NCI-H146 treated with DMSO at 0.1 percent for 48 hours (cell line): ENCODE results near the gene NTSR1.

Experiments used
- DNase-seq: peaks from one replicate; lab custom pipeline; 2025; ENCODE audit not compliant: unreplicated experiment; lab: John Stamatoyannopoulos, UW

Gene NTSR1

DNA sequence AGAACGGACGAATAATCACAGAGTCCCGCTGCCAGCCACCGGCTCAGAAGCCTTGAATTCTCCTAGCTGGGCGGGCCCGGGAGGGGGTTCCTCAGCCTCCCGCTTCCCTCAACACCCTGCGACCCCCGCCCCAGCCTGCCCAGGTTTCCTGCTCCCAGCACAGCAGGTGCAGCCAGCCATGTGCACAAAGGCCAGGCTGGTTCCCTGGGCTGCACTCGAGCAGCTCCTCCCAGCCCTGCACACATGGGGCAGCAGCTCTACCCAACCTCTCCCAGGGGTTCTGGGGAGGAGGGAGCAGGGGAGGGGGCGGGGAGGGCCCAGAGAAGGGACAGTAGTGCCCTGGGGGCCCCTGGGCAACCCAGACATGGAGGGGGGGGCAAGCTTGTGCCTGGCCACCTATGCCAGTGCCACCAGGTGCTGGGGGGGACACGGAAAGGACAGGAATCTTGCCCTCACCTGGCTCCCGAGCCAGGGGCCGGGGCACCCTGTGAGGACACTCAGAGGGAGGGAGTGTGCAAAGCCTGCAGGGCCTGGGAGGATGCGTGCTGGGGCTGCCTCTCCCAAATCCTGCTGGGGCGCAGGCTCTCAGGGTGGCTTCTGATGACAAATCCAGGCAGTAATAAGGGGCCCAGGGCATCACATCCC lies 1.2 kb upstream of the NTSR1 start:
- no peak for DNase-seq

DNA sequence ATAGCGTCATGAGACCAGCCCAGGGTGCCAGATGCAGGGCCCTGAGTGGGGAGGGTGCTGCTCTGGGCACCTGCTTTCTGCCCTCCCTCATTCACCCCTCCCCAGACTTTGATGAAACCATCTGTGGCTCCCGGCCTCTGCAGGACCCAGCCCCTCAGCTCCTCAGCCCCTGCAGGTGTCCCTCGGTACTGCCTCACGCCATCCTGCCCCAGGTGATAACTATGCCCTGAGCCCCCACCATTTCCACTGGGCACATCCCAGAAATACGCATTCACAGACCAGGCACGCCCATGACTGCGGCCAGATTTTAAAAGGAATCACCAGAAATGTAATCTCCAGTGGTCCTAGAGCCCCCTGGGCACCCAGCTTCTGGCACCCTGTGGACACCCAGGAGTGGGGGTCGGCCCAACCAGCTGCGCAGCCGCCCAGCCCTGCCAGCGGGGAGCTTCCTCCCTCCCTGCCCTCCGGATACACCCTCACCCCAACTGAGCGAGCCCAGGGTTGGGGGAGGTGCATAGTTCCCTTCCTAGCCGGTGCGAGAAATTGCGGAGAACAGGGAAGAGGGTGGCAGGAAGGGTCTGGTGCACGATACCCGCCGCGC lies 615 bp upstream of the NTSR1 start:
- DNase-seq: no peak

DNA sequence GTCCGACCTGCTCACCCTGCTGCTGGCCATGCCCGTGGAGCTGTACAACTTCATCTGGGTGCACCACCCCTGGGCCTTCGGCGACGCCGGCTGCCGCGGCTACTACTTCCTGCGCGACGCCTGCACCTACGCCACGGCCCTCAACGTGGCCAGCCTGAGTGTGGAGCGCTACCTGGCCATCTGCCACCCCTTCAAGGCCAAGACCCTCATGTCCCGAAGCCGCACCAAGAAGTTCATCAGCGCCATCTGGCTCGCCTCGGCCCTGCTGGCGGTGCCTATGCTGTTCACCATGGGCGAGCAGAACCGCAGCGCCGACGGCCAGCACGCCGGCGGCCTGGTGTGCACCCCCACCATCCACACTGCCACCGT lies 885 bp downstream of the NTSR1 start:
- no peak for DNase-seq

DNA sequence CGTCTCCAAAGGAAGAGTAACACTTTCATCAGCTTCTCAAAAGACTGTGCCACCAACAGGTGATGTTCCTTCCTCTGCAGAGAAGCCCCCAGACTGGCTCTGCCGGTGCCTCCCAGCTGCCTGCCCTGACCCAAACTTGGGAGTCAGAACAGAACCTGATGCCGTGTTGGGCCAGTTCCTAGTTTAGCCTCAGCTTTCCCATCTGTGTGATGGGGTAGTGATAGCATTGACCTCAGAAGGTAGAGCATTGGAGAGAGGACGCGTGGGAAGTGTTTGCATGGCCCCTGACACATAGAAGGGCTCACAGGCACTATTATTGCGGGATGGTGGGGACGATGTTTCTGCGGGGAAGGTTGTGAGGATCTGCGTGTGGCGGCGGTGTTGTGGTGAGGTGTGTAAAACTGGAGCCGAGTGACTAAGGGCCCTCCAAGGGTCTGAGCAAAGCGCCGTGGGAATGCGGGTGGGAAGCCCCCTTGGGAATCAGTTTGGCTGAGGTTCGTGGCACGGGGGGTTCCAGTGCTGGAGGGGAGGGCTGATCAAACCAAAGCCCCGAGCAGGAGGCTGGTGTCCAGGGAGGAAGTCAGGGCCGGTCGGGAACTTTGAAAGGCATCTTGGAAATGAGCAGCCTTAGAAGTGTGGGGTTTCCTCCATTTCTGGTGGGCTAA lies 1.7 kb downstream of the NTSR1 start:
- no peak for DNase-seq

DNA sequence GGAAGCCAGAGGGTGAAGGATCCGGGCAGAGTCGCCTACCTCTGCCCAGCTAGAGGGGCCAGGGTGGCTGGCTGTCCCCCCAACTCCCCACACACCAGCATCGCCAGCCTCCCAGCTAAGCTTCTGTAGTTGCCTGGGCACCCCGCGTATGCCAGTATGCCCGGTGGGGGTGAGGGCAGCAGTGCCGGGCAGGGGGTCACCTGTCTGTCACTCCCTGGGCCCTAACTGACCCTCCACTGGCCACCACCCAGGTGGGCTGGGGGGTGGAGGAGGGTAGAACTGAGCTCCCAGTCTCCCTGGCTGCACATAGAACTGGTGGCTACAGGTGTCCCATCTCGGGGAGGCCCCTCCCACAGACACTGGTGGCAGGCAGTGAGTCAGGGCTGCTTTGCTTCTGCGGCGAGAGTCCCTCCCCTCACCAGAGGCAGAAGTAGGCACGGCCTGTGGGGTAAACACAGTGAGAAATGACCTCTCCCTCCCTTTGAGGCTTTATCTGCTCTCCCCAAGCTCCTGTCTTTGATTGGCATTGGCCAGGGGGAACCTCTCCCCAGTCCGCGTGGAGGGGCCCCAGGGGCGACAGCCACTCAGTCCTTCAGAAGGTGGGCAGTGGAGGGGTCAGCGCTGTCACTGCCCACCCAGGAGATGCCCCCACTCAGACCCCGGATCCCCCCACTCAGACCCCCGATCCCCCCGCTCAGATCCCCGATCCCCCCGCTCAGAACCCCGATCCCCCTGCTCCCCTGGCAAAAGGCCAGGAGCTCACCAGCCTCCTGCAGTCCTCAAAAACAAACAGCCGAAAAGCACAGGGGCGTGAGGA lies 2.5 kb downstream of the NTSR1 start:
- no peak for DNase-seq

DNA sequence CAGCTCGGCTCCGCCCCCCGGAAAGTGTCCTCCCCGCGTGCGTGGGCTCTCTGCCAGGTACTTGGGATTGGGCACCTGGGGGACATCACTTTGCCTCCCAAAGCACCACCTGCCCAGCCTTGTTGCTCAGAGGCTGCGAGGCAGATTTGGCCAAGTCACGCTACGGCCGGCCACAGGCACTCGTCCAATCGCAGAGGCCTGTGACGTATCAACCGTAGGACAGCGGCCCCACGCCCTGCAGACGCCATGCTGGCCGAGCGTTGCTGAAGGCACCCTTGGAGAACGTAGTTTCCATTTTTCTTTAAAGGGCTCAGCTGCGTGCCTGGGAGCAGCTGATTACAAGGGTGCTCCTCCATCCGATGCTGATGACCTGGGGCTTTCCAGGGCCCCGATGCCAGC lies 3.1 kb downstream of the NTSR1 start:
- DNase-seq: no peak

DNA sequence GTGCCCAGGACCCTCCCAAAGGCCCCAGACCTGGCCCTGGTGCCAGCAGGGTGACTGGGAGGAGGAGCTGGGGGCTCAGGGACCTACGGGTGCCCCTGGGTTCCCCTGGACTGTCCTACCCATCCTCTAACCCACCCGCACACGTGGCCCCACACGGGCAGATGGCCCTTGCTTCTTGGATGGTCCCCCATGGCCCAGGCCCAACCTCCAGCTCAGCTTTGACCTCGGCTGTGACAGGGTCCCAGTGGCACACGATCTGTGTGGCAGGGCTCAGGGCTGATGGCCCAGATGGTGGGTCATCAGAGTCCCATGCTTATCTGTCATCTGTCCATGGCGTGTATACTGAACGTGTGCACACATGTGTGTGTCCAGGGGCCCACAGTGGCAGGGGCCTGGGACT lies 4.0 kb downstream of the NTSR1 start:
- DNase-seq: no peak

DNA sequence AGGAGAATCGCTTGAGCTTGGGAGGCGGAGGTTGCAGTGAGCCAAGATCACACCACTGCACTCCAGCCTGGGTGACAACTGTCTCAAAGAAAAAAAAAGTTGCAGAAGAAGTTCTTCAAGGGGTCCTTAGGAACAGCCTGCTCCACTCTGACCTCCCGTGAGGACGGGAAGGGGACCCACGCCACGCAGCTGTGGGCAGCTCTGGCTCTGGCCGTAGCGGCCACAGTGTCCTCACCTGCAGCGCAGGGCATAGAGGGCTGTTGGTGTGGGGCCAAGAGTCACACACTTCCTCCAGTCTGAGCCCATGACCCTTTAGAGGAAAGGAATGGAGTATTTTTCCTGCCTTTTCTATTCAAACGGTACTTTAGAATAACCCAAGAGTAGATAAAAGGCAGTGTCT lies 5.4 kb downstream of the NTSR1 start:
- DNase-seq: no peak

DNA sequence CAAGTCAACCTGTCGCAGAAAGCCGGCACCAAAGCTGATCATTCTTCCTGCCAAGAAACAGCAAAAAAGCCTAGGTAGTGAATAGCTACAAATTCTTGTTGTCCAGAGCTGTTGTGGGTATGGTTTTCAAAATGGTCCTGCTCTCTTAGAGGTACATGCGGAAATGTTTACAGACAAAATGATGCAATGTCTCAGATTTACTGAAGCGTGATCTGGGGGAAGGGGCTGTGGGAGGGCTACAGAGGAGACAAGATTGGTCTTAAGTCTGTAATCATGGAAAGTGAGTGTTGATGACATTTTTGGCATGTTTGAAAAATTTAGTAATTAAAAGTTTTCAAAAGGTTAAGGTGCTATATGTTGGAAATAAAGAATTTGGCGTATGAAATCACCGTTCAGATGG lies 6.2 kb downstream of the NTSR1 start:
- no peak for DNase-seq

DNA sequence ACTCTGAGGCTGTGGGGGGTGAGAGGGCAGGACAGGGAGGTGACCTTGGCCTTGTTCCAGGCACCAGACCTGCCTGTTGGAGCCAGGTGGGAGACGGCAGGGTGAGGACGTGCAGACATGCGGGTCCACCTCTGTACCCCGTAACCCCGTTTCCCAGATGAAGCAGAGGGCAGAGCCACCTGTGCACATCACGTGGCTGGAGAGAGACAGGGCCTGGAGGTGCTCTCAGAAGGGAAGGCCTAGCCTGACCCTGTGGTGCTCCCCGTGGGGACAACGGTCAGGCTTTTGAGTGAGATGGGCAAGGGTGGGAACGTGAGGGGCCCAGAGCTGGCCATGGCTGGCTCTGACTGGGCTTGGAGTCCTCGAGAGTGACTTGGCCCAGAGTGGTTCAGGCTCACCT lies 6.6 kb downstream of the NTSR1 start:
- DNase-seq: no peak

DNA sequence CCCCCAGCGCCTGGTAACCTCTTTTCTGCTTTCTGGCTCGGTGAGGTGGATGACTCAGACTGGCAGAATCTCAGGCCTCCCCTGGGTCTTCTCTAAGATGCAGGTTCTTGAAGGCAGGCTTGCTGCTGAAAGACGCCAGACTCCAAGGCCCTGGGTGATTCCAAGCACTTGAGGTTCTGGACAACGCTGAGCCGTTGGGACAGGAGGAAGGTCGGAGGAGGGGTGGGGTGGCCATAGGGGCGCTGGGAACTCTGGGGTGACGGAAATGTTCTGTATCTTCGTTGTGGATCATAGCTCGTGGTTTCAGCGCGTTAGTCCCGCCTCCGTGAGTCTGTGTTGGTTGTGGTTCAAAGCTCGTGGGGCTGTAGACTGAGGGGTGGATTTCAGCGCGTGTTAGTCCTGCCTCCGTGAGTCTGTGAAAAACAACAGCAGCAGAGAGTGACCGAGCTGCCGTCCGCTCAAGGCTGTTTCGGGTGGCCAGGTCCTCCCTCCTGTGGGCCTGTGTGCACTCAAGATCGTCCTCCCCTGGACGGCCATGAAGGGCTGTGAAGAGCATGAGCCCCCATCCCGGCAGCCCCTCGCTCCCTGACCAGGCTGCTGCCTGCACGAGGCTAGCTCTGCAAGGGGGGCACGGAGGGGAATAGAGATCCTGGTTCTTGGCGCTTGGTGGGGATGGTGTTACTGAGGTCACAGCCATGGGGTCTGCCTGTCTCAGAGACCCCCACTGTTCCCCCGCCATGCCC lies 7.7 kb downstream of the NTSR1 start:
- DNase-seq: no peak

DNA sequence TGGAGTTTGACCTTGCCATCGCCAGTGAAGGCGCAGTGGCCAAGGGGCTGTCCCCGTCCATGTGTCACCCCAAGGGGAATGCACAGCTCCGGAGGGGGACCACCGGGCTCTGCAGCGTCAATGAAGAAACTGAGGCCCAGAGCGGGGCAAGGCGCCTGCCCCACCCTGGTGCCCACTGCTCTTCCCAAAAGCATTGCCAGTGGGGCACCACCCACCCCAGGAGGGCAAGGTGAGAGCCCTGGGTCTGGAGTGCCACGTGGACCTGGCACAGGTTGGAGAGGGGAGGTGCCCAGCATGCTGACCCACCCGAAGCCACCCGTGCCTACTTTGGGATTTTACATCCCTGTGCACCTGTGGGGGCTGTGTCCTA lies 8.3 kb downstream of the NTSR1 start:
- no peak for DNase-seq

DNA sequence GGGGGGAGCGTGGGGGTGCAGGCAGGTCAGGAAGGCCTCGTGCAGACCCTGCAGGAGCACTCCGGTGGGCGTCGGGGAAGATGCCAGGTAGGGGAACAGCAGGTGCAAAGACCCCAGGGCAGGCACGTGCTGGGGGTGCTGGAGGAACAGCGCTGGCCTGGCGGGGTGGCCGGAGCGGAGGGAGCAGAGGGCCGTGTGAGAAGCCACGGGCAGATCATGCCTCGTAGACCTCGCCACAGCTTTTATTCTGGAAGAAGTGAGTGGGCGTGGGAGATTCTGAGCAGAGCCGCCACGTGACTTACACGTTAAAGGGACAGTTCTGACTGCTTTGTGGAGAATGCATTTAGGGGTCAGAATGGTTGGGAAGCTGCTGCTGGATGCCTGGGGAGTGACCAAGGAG lies 9.3 kb downstream of the NTSR1 start:
- no peak for DNase-seq

DNA sequence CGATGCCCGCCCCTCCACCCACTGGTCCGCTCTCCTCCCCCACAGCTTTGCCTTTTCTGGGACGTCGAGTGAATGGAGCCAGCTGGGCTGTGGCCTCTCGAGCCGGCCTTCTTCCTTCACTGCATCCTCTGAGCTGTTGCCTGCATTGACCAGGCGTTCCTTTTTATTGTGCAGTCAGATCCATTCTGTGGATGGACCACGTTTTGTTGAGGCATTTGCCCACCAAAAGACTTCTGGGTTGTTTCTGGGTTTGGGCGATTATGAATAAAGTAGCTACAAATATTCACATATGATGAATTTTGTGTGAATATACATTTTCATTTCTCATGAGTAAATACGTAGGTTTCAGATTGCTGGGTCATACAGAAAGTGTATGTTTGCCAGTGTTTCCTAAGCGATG lies 9.9 kb downstream of the NTSR1 start:
- no peak for DNase-seq

DNA sequence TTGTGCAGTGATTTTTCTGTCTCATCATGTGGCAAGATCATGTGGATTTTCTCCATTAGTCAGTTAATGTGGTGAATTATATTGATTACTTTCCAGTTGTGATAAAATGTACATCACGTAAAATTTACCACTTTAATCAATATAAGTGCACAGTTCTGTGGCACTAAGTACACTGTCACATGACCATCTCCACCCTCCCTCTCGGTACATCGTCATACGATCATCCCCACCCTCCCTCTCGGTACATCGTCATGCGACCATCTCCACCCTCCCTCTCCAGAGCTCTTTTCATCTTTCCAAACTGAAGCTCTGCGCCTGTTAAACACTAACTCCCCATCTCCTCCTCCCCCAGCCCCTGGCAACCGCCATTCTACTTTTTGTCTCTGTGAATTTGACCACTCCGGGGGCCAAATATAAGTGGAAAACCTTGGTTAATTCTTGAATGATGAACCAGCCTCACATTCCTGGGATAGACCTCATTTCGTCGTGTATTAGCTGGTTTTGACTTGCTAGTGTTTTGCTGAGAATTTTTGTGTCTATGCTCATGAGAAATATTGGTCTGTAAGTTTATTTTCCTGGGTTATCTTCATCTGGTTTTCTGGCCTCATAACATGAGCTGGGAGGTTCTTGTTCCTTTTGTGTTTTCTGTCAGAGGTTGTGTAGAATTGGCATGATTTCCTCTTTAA lies 10.8 kb downstream of the NTSR1 start:
- no peak for DNase-seq

DNA sequence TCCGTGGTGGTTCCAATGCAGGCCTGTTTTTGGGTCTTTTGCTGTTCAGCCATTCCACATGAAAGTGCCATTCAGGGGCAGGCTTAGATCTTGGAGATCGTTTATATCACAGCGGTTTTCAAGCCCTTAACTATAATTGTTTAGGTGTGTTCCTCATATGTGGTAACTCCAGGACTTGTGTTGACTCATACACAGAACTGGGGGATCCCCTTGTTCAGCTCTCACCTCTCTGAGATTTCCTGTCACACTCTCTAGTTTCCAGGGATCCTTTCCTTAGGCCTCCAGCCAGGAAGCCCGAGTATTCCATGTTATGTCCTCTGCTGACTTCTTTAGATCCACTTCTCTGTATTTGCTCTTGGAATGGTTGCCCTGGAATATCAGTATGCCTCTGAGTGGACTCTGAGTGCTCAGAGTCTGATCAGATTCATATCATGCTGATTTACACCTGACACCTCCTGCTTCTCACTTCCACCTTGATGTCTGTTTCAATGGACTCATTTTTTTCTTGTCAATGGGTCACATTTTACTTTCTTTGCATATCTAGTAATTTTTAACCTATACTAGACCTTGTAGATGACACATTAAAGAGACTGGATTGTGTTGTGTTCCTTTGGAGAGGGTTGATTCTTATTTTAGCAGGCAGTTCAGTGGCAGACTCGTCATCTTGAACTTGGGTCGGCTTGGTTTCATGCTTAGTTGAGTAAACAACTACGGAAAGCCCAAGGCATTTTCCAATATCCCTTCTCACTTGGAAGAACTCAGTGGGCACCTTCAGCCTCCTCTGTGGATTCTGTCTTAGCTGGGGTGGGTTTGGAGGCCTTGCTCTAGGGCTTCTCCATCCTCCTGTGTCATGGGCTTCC lies 13.1 kb downstream of the NTSR1 start:
- no peak for DNase-seq

DNA sequence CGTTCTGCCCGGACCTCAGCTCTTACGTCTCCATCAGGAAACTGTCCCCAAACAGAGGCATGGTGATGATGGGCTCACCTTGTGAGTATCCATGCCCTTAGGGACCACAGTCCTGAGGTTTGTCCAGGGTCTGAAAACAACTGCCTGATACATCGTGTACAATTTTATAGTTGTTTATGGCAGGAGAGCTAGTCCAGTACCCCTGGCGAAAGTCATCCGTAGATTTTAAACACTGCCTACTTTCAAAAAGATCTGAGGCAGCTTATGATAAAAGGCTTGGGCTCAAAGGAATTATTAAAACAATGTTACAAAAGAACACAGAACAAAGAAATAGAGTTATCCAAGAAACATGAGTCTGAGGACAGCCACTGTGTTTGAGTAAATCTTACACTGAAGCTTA lies 14.0 kb downstream of the NTSR1 start:
- no peak for DNase-seq

DNA sequence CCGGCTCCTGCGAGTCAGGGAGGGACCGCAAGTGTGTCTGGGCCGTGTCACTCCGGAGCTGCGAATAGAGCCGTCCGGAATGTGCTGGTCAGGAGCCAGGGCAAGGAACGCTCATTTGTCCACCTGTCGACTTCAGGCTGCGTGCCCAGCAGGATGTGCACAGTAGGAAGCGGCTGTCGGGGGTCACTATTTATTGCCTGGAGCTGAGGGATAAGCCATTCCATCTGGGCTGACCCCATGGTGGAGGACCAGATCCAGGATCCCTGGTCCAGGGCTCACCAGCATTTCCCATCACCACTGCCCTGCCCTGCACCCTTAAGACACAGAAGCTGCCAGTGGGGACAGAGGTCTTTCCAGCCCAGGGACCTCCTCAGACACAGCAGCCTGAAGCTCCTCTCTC lies 14.7 kb downstream of the NTSR1 start:
- DNase-seq: peak; percentile 8

DNA sequence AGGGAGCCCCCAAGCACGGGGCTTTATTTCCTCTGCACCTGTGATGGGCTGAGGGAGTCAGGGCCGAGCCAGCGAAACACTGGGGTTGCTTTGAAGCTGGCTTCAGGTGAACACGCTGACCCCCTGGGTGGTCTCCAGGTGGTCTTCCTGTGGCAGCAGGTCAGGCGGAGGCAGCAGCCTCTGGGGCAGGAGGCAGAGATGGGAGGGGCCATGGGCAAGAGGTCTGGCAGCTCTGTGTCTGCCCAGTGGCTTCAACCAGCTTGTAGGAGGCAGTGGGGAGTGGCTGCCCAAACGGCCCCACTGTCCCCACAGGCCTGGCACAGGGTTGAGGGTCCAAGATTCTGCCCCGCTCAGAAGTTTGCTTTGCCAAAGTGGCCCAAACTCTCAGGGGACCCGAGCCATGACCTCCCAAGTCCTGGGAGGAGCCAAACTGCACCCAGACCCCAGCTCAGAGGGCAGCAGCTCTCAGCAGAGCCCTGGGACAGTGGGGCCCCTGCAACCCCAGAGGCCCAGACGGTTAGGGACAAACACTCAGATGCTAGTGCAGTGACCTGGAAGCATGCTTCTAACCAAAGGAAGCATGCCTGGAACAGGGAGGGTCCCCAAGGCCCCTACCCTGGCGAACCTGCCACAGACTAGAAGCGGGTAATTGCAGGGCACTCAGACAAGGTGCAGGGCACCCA lies 15.3 kb downstream of the NTSR1 start:
- DNase-seq: no peak
